SH-SY5Y (cell line): Measurements from ENCODE around the gene ETNK1.

ENCODE experiments used
- GATA2 ChIP-seq: IDR thresholded peaks from 2 replicates; pipeline ENCODE4 v1.6.1; 2011; ENCODE audit warnings: mild to moderate bottlenecking, low read depth, low read length
- GATA3 ChIP-seq: IDR thresholded peaks from 2 replicates; pipeline ENCODE4 v1.6.1; 2011; ENCODE audit warnings: low read depth, mild to moderate bottlenecking, low read length, moderate library complexity

- TF ChIP-seq GATA2 (no peak), GATA3 (no peak)
Observed at GRCh38 chr12:22687361-22688076, 62.5 kb downstream of the ETNK1 start.
